ENCODE results near the gene ITSN1.

DNA sequence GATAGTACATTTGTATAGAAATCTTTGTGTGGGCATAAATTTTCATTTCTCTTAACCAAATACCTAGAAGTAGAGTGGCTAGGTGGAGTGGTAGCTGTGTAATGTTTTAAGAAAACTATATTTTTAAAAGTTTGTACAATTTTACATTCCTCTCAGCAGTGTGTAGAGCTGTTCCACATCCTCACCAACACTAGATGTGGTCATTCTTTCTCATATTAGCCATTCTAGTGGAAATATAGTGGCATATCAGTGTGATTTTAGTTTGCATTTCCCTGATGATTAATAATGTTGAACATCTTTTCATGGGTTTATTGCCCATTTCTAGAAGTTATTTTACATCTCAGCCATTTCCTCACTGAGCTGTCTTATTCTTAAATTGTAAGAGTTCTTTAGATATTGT, 65.5 kb downstream of the ITSN1 start:
- TF ChIP-seq CTCF (conservative IDR thresholded peaks at IDR 0.05; ENCODE audit: low read depth in 2 of 2) (no peak), EZH2 (IDR thresholded peaks at IDR 0.05; ENCODE audit: low read depth, unreplicated experiment) (no peak), REST (IDR thresholded peaks at IDR 0.05; ENCODE audit: unreplicated experiment) (no peak), POLR2AphosphoS5 (IDR thresholded peaks at IDR 0.05; ENCODE audit: low read depth) (no peak), ZNF114 (CRISPR knock-in tag; IDR thresholded peaks at IDR 0.05) (no peak), STAT1 (IDR thresholded peaks at IDR 0.05; ENCODE audit: unreplicated experiment) (no peak), ETS1 (IDR thresholded peaks at IDR 0.05) (no peak), JUNB (IDR thresholded peaks at IDR 0.05; ENCODE audit: unreplicated experiment) (no peak), CREB1 (CRISPR knock-in tag; IDR thresholded peaks at IDR 0.05; ENCODE audit: low read depth) (no peak), EZH2phosphoT487 (IDR thresholded peaks at IDR 0.05; ENCODE audit: unreplicated experiment) (no peak), ZNF331 (CRISPR knock-in tag; IDR thresholded peaks at IDR 0.05; ENCODE audit: low read depth) (no peak), NANOG (IDR thresholded peaks at IDR 0.05; ENCODE audit: borderline replicate concordance) (no peak), ZNF462 (CRISPR knock-in tag; IDR thresholded peaks at IDR 0.05) (no peak)
